Lower leg skin (tissue), 3 donors: ENCODE measurements around the gene DUSP2.

Source experiments
- POLR2A ChIP-seq, 2 donors: fragments of 450-650 bp; IDR thresholded peaks; one replicate each; pipeline ENCODE4 v1.6.1; 2016 to 2017; ENCODE audit warnings: antibody characterized with exemption in 2 of 2, mild to moderate bottlenecking in 1 of 2, moderate library complexity in 1 of 2
- TF ChIP-seq, protein P1 (sequence below), 3 donors: fragments of 450-650 bp; IDR thresholded peaks; one replicate each; pipeline ENCODE4 v1.5.1; 2016; ENCODE audit warnings: antibody characterized with exemption in 3 of 3, mild to moderate bottlenecking in 3 of 3, moderate library complexity in 2 of 3

DNA sequence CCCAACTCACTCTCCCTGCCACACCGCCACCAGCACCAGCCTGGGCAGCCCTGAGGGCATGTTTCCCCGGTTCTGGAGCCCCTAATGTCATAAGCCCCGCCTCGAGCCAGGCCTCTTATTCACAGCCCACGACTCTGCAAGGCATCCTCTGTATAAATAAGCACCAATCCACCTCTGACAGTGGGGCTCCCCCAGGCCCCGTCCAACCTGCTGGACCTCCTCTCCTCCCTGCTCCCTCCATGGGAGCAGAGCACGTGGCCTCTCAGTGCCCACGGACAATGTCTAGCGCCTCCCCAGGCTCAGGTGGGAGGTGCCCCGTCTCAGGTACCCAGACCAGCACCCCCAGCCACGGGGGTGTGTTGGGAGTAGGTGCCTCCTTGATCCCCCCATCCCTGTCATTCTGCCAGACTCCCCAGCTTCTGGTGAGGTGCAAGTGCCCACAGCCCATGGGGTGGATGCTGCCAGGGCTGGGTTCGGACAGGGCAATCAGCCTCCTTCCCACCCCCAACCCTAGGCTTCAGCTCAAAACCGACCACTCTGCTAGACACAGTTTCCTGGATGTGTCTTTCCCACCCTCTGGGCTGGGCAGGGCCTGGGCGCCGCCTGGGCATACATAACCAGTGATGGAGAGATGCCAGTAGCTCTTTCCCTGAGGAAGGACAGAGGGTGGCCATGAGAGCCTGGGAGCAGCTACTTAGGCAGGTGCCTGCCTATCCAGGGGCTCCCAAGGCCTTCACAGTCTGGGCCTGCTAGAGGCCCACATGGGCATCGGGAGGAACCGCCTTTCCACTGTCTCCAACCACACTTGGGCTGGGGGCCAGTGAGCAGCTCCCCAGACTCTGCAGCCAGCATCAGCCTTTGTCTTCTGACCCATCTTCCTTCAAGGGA is 27.3 kb downstream of the DUSP2 start:
- TF ChIP-seq, protein P1, sequence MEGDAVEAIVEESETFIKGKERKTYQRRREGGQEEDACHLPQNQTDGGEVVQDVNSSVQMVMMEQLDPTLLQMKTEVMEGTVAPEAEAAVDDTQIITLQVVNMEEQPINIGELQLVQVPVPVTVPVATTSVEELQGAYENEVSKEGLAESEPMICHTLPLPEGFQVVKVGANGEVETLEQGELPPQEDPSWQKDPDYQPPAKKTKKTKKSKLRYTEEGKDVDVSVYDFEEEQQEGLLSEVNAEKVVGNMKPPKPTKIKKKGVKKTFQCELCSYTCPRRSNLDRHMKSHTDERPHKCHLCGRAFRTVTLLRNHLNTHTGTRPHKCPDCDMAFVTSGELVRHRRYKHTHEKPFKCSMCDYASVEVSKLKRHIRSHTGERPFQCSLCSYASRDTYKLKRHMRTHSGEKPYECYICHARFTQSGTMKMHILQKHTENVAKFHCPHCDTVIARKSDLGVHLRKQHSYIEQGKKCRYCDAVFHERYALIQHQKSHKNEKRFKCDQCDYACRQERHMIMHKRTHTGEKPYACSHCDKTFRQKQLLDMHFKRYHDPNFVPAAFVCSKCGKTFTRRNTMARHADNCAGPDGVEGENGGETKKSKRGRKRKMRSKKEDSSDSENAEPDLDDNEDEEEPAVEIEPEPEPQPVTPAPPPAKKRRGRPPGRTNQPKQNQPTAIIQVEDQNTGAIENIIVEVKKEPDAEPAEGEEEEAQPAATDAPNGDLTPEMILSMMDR (IDR thresholded peaks at IDR 0.05): no peak
- no peak for TF ChIP-seq POLR2A (IDR thresholded peaks at IDR 0.05)
